ENCODE measurements around the gene NR6A1.

The NR6A1 gene

DNA sequence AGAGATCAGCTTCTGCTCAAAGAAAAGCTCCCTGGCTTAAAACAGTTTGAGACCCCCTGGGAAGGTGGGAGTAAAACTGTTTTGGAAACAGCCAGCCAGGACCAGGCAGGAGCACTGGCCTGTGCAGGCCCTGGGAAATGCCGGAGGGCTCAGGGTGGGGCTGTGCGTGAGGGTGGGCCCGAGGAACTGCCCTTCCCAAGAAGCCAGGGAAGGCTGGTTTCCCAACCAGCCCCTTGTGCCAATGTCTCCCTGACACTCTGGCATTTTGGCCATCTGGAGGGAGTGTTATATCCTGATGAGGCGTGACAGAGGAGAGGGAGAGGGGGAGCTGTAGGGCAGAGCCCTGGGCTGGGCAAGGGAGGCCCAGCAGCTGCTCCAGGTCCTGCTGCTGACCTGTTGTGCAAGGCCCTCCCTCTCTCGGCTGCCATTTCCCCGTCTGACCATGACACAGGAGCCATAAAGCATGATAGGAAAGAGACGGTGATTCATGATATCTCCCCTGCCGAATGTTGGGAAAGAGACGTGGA lies 22.0 kb upstream of the NR6A1 start:
- DNase-seq (ENCODE audit: insufficient read length) (no peak), FAIRE-seq (no peak)
- TF ChIP-seq POLR2A (IDR thresholded peaks at IDR 0.05; ENCODE audit: low read depth, low read length) = no peak
- TF ChIP-seq POLR2AphosphoS5 (IDR thresholded peaks at IDR 0.05; ENCODE audit: low read depth, low read length) = no peak
- TF ChIP-seq TAF1 (IDR thresholded peaks at IDR 0.05; ENCODE audit: borderline replicate concordance, low read depth, low read length) = no peak

DNA sequence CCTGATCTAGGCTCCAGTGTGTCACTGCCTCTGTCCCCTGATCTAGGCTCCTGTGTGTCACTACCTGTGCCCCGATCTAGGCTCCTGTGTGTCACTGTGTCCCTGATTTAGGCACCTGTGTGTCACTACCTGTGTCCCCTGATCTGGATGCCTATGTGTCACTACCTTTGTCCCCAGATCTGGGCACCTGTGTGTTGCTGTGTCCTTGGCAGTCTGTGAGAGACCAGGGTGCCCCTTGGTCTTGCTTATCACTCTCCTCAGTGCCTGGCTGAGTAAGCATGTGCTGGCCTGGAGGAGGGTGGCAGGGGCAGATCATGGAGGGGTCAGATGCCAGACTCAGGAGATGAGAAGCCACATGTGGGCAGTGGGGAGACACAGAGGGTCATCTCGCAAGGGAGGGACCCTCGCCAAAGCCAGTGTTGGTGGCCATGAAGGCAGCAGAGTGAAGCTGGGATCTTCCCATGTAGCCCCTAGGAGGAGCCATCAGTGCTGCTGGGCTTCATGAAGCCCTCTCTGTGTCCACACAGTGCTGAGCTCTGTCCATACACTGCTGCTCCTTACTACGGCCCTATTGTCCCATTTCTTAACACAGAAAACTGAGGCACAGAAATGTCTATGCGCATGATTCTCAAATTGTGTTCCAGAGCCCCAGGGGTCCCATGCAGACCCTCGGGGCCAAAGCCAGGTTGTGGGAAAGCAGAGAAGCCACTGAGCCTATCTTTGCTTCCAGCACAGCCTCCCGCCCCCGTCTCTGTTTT lies 21.3 kb upstream of the NR6A1 start:
- TF ChIP-seq TAF1 (IDR thresholded peaks at IDR 0.05; ENCODE audit: borderline replicate concordance, low read depth, low read length) (no peak), POLR2A (IDR thresholded peaks at IDR 0.05; ENCODE audit: low read depth, low read length) (no peak), POLR2AphosphoS5 (IDR thresholded peaks at IDR 0.05; ENCODE audit: low read depth, low read length) (no peak)
- FAIRE-seq (no peak), DNase-seq (ENCODE audit: insufficient read length) (no peak)

DNA sequence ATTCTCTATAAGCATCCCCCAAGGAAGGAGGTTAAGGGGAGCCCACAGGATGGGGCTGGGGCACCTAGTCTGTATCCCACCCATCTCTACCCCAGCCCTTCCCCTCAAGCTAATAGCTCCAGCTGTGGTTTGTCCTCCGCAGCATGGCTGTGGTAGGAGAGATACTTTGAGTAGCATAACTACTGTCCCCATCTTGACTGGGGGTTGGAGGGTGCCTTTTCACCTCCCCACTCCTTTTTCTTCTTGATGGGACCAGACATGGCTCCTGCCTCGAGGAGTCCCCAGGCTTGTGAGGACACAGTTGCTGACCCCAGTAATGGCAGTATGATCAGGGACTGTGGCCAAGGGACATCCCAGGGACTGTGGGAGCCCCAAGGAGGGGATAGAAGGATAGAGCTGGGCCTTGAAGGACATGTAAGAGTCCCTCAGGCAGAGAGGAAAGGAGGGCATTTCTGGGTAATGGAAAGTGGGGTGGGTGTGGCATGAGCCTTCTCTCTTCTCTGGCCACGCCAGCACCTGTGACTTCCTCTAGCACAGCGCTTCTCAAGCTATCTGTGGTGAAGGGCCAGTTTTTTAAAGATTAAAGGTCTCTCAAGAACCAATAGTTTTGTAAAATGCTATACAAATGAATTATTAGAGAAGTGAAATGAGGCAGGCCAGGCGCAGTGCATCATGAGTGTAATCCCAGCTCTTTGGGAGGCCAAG lies 19.8 kb upstream of the NR6A1 start:
- peak; percentile 9 for DNase-seq (ENCODE audit: insufficient read length)
- FAIRE-seq = no peak
- TF ChIP-seq POLR2A (IDR thresholded peaks at IDR 0.05; ENCODE audit: low read depth, low read length) (no peak), POLR2AphosphoS5 (IDR thresholded peaks at IDR 0.05; ENCODE audit: low read depth, low read length) (no peak), TAF1 (IDR thresholded peaks at IDR 0.05; ENCODE audit: borderline replicate concordance, low read depth, low read length) (no peak)

DNA sequence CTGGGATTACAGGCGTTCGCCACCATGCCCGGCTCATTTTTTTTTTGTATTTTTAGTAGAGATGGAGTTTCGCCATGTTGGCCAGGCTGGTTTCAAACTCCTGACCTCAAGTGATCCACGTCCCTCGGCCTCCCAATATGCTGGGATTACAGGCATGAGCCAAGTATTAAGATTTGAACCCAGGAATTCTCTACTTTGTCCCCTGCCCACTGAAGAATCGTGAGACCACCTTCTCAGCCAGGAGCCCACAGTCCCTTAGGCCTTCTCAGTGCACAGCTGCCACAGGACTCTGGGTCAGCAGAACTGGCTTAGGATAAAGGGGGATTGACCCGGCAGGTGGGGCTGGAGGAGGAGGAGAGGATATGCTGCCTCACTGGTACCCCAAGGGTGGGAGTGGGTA lies 19.2 kb upstream of the NR6A1 start:
- DNase-seq (ENCODE audit: insufficient read length) = no peak
- no peak for TF ChIP-seq TAF1 (IDR thresholded peaks at IDR 0.05; ENCODE audit: borderline replicate concordance, low read depth, low read length)
- TF ChIP-seq POLR2AphosphoS5 (IDR thresholded peaks at IDR 0.05; ENCODE audit: low read depth, low read length) = no peak
- no peak for TF ChIP-seq POLR2A (IDR thresholded peaks at IDR 0.05; ENCODE audit: low read depth, low read length)
- FAIRE-seq = no peak

DNA sequence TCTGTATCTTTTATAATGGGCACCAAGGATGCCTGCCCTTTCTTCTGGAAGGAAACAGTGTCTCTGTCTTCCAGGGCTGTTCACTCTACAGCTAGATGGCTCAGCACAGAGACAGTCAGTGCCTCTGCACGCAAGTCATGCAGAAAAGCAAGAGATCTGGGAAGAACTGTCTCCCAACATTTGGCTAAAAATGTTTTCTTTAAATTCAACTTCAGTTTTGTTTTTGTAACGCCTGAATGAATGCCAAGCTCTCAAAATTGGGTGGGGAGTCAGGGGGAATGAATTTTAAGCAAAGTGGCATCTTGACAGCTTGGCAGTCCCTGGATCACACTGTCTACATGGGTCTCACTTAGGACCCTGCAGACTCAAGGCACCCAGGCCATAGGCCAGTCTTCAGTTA lies 18.4 kb upstream of the NR6A1 start:
- FAIRE-seq (no peak), DNase-seq (ENCODE audit: insufficient read length) (no peak)
- TF ChIP-seq POLR2A (IDR thresholded peaks at IDR 0.05; ENCODE audit: low read depth, low read length) (no peak), TAF1 (IDR thresholded peaks at IDR 0.05; ENCODE audit: borderline replicate concordance, low read depth, low read length) (no peak), POLR2AphosphoS5 (IDR thresholded peaks at IDR 0.05; ENCODE audit: low read depth, low read length) (no peak)

DNA sequence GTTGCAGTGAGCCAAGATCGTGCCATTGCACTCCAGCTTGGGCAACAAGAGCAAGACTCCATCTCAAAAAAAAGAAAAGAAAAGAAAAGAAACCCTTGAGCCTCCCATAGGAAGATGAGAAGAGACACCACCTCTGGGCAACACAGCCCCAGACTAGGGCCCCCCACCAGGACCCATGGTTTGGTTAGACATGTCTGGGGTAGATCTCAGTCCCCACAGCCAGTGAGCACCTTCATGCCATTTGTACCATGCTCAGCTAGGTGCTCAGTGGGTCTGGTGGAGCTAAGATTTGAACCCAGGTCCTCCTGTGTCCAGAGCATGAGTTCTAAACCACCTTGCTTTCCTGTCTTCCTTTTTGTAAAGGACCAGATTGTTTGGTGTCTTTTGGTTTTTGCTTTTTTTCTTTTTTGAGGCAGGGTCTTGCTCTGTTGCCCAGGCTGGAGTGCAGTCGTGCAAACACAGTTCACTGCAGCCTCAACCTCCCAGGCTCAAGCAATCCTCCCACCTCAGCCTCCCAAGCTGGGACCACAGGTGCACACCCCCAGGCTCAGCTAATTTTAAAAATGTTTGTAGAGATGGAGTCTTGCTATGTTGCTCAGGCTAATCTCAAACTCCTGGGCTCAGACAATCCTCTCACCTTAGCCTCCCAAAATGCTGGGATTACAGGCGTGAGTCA lies 17.6 kb upstream of the NR6A1 start:
- FAIRE-seq (no peak), DNase-seq (ENCODE audit: insufficient read length) (no peak)
- TF ChIP-seq TAF1 (IDR thresholded peaks at IDR 0.05; ENCODE audit: borderline replicate concordance, low read depth, low read length) = no peak
- no peak for TF ChIP-seq POLR2AphosphoS5 (IDR thresholded peaks at IDR 0.05; ENCODE audit: low read depth, low read length)
- TF ChIP-seq POLR2A (IDR thresholded peaks at IDR 0.05; ENCODE audit: low read depth, low read length) = no peak

DNA sequence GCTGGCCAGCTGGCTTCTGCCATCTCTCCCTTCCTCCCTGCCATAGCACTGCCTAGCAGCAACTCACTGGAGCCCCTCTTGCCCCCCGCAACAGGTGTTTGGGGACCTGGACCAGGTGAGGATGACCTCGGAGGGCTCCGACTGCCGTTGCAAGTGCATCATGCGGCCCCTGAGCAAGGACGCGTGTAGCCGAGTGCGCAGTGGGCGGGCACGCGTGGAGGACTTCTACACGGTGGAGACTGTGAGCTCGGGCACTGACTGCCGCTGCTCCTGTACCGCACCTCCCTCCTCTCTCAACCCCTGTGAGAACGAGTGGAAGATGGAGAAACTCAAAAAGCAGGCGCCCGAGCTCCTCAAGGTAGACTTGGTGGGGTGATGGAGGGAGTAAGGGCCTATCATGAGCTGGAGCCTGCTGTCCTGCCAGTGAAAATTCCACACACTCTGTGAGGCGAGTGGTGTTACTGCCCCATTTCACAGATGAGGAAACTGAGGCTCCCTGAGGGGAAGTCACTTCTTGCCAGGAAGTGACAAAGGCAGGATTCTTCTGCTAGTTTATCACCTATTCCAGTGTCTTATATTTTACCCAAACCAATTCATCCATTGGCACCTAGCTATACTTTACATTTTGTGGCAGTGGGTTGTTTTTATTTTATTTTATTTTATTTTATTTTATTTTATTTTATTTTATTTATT lies 15.9 kb upstream of the NR6A1 start:
- DNase-seq (ENCODE audit: insufficient read length) = no peak
- no peak for FAIRE-seq
- TF ChIP-seq POLR2AphosphoS5 (IDR thresholded peaks at IDR 0.05; ENCODE audit: low read depth, low read length) (no peak), TAF1 (IDR thresholded peaks at IDR 0.05; ENCODE audit: borderline replicate concordance, low read depth, low read length) (no peak), POLR2A (IDR thresholded peaks at IDR 0.05; ENCODE audit: low read depth, low read length) (no peak)

DNA sequence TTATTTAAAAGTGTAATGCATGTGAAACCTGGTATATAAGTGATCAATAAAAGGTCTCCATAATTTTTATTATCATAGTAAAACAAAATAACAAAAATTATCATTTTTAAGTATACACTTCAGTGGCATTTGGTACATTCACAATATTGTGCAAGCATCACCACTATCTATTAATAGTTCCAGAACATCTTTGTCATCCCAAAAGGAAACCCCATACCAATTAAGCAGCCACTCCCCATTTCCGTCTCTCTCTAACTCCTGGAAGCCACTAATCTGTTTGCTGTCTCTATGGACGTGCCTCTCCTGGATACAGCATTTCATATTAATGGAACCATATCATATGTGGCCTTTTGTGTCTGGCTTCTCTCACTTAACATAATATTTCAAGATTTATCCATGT lies 13.4 kb upstream of the NR6A1 start:
- TF ChIP-seq POLR2A (IDR thresholded peaks at IDR 0.05; ENCODE audit: low read depth, low read length) = no peak
- TF ChIP-seq POLR2AphosphoS5 (IDR thresholded peaks at IDR 0.05; ENCODE audit: low read depth, low read length) = no peak
- TF ChIP-seq TAF1 (IDR thresholded peaks at IDR 0.05; ENCODE audit: borderline replicate concordance, low read depth, low read length) = no peak
- FAIRE-seq = no peak
- DNase-seq (ENCODE audit: insufficient read length) = no peak

DNA sequence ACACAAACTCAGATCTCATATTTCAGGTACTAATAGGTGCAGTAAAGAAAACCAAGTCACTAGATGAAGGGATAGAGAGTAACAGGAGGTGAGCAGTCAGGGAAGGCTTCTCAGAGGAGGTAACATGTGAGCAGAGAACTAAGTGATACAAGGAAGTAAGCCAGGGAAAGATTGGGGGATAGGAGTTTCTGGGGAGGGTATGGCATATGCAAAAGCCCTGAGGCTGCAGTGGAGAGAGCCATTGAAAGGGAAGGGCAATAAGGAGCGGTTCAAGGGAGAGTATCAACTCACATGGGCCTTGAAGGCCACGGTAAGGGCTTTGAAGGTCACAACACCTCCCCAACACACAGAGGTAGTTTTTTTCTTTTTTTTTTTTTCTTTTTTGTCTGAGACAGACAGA lies 12.7 kb upstream of the NR6A1 start:
- DNase-seq (ENCODE audit: insufficient read length) = no peak
- TF ChIP-seq POLR2AphosphoS5 (IDR thresholded peaks at IDR 0.05; ENCODE audit: low read depth, low read length) (no peak), POLR2A (IDR thresholded peaks at IDR 0.05; ENCODE audit: low read depth, low read length) (no peak), TAF1 (IDR thresholded peaks at IDR 0.05; ENCODE audit: borderline replicate concordance, low read depth, low read length) (no peak)
- no peak for FAIRE-seq

DNA sequence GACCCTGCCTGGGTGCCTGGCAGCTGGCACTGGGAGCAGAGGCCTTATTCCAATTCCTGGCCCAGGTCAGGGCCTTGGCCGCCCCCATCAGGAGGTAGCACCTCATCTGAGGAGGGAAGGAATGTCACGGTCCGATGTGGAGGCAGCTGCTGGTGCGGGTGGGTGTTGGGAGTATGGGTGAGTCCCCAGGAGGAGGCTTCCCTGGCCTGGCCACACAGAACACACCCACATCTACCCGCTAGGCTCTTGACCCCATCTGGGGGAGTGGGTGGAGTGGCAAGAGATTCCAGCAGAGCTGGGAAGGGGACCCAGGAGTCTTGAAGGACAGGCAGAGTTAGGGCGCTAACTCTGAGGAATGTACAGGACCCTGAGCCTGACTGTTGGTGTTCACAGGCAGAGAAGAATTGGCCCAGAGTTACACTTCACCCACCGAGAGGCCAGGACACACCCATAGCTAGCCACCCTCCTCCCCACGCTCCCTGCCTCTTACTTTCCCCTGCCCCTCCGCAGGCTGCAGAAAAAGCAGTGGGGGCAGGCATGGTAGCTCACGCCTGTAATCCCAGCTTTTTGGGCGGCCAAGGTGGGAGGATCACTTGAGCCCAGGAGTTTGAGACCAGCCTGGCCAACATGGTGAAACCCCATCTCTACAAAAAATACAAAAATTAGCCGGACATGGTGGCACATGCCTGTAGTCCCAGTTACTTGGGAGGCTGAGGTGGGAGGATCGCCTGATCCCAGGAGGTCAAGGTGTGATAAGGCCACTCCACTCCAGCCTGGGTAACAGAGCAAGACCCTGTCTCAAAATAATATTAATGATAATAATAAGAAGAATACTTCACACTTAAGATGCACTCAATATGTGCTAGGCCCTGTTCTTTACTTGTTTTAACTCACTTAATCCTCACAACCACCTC lies 11.8 kb upstream of the NR6A1 start:
- no peak for FAIRE-seq
- DNase-seq (ENCODE audit: insufficient read length) = no peak
- no peak for TF ChIP-seq POLR2A (IDR thresholded peaks at IDR 0.05; ENCODE audit: low read depth, low read length)
- TF ChIP-seq TAF1 (IDR thresholded peaks at IDR 0.05; ENCODE audit: borderline replicate concordance, low read depth, low read length) = no peak
- no peak for TF ChIP-seq POLR2AphosphoS5 (IDR thresholded peaks at IDR 0.05; ENCODE audit: low read depth, low read length)

All from GM12892 (cell line).